ENCODE measurements around the gene KLF8. TPM values are rescaled to one million over a fixed set of nuclear protein-coding genes. Genes with fewer than 3 reads are reported as not detected.
A peak's percentile ranks its signal among the peaks of the same experiment; 100 is the strongest.

Gene KLF8
- total and polyA plus RNA-seq, 12 donors: 0.91 to 5.9 (median 2.4) TPM

- ATAC-seq (no peak), DNase-seq (no peak)
- Histone ChIP-seq H3K27ac (no peak overlapping the region), H3K27me3 (peaks cover 0 to 19% (median 0%) of the 10 kb centered on the region in 7 donors), H3K4me3 (no peak overlapping the region), H3K36me3 (no peaks in the 10 kb centered on the region), H3K4me1 (no peaks in the 10 kb centered on the region), H3K9me3 (no peaks in the 10 kb centered on the region)
- intact Hi-C loops (cut with DNase I): loop anchor here in 1 of 10 donors (2.0 kb wide), 1 partner anchor 29 kb away; no protein-coding TSS in a partner anchor
- 50 to 54% methylated on average over 4 of the region's 4 CpGs for WGBS, 2 donors
- peak in 7 of 9 donors; percentile 19 to 48 (median 30) for TF ChIP-seq CTCF (IDR thresholded peaks at IDR 0.05)
These were observed 12.5 kb upstream of the KLF8 start for GRCh38 chrX:56219700-56220099.

GRCh38 chrX:56221101-56221500, 11.1 kb upstream of the KLF8 start:
- H3K4me3 ChIP-seq: no peak overlapping the region
- no peak overlapping the region for H3K27ac ChIP-seq
- no peak for TF ChIP-seq CTCF (IDR thresholded peaks at IDR 0.05)
- ATAC-seq (no peak), DNase-seq (no peak)
- intact Hi-C loops (cut with DNase I): no loop called here
- H3K4me1 ChIP-seq: no peaks in the 10 kb centered on the region
- no peaks in the 10 kb centered on the region for H3K9me3 ChIP-seq
- no peaks in the 10 kb centered on the region for H3K36me3 ChIP-seq
- WGBS, 2 donors: 75 to 77% methylated on average over 5 of the region's 5 CpGs
- peaks cover 0 to 22% (median 0%) of the 10 kb centered on the region in 7 donors for H3K27me3 ChIP-seq

- 91 to 95% methylated on average over 18 to 28 of the region's 28 CpGs for WGBS, 2 donors
- Histone ChIP-seq H3K36me3 (no peaks in the 10 kb centered on the region), H3K9me3 (no peaks in the 10 kb centered on the region), H3K4me3 (no peak overlapping the region), H3K4me1 (peaks cover 0 to 8% (median 0%) of the 10 kb centered on the region in 9 donors), H3K27ac (no peak overlapping the region), H3K27me3 (peaks cover 0 to 13% (median 0%) of the 10 kb centered on the region in 7 donors)
- DNase-seq (no peak), ATAC-seq (no peak)
- no peak for TF ChIP-seq CTCF (IDR thresholded peaks at IDR 0.05)
- intact Hi-C loops (cut with DNase I): no loop called here
These were observed 9.6 kb upstream of the KLF8 start for GRCh38 chrX:56222473-56223000.

- Histone ChIP-seq H3K27ac (peak overlapping the region in 1 of 10 donors; percentile 36), H3K9me3 (no peaks in the 10 kb centered on the region), H3K27me3 (peaks cover 0 to 38% (median 0%) of the 10 kb centered on the region in 7 donors), H3K36me3 (no peaks in the 10 kb centered on the region), H3K4me1 (peaks cover 0 to 34% (median 0%) of the 10 kb centered on the region in 9 donors), H3K4me3 (no peak overlapping the region)
- intact Hi-C loops (cut with DNase I): no loop called here
- no peak for ATAC-seq
- DNase-seq: no peak
- no peak for TF ChIP-seq CTCF (IDR thresholded peaks at IDR 0.05)
- WGBS, 2 donors: 48 to 55% methylated on average over 1 of the region's 1 CpG
These were observed 5.2 kb upstream of the KLF8 start for GRCh38 chrX:56226980-56227379.
